HEK293T (cell line): ENCODE measurements around the gene DERA.

Experiments
- ARNT ChIP-seq: fragments of 450-650 bp; IDR thresholded peaks from 2 replicates; pipeline ENCODE4 v1.6.1; 2017; ENCODE audit warnings: mild to moderate bottlenecking
- BHLHE40 ChIP-seq: fragments of 450-650 bp; IDR thresholded peaks from 2 replicates; pipeline ENCODE4 v1.6.1; 2016; ENCODE audit warnings: mild to moderate bottlenecking, moderate library complexity, borderline replicate concordance
- CTBP1 ChIP-seq: fragments of 450-650 bp; IDR thresholded peaks from 2 replicates; pipeline ENCODE4 v1.6.1; 2016; ENCODE audit warnings: borderline replicate concordance
- ELF4 ChIP-seq: fragments of 450-650 bp; IDR thresholded peaks from 2 replicates; pipeline ENCODE4 v1.6.1; 2017; ENCODE audit warnings: antibody characterized with exemption
- FOXA1 ChIP-seq: fragments of 450-650 bp; IDR thresholded peaks from 2 replicates; pipeline ENCODE4 v1.6.1; 2016; ENCODE audit warnings: mild to moderate bottlenecking
- FOXK2 ChIP-seq: fragments of 450-650 bp; IDR thresholded peaks from 2 replicates; pipeline ENCODE4 v1.6.1; 2016; ENCODE audit warnings: mild to moderate bottlenecking
- FOXM1 ChIP-seq: fragments of 450-650 bp; IDR thresholded peaks from 2 replicates; pipeline ENCODE4 v1.6.1; 2017; ENCODE audit warnings: mild to moderate bottlenecking, borderline replicate concordance
- HDGF ChIP-seq: fragments of 450-650 bp; IDR thresholded peaks from 2 replicates; pipeline ENCODE4 v1.6.1; 2017; ENCODE audit warnings: antibody characterized with exemption, borderline replicate concordance
- SP1 ChIP-seq: fragments of 450-650 bp; IDR thresholded peaks from 2 replicates; pipeline ENCODE4 v1.6.1; 2017
- TARDBP ChIP-seq: fragments of 450-650 bp; IDR thresholded peaks from 2 replicates; pipeline ENCODE4 v1.6.1; 2016
- ZNF384 ChIP-seq: fragments of 450-650 bp; IDR thresholded peaks from 2 replicates; pipeline ENCODE4 v1.6.1; 2016
- TF ChIP-seq, protein P1 (sequence below): fragments of 450-650 bp; IDR thresholded peaks from 2 replicates; pipeline ENCODE4 v1.6.1; 2016

DNA sequence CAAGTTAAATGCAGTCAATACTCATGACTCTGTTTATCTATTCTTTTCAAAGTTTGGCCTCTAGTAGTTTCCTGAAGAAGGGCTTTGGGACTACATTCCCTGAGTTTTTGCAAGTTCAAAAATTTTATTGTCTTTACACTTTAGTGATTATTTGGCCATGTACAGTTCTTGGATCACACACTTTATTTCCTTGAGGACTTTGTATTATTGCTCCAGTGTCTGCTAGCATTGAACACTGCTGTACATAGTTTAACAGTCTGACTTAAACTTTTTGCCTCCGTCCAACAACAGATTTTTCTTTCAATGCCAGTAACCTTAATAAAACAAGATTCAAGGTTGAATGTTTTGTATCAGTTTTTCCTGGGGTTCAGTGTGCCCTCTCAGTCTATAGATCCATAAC lies 132.3 kb downstream of the DERA start:
- no peak for TF ChIP-seq ELF4
- TF ChIP-seq, protein P1, sequence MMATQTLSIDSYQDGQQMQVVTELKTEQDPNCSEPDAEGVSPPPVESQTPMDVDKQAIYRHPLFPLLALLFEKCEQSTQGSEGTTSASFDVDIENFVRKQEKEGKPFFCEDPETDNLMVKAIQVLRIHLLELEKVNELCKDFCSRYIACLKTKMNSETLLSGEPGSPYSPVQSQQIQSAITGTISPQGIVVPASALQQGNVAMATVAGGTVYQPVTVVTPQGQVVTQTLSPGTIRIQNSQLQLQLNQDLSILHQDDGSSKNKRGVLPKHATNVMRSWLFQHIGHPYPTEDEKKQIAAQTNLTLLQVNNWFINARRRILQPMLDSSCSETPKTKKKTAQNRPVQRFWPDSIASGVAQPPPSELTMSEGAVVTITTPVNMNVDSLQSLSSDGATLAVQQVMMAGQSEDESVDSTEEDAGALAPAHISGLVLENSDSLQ, result no peak
- TF ChIP-seq FOXK2, result no peak
- no peak for TF ChIP-seq CTBP1
- no peak for TF ChIP-seq TARDBP
- no peak for TF ChIP-seq FOXM1
- TF ChIP-seq FOXA1, result no peak
- no peak for TF ChIP-seq BHLHE40
- no peak for TF ChIP-seq HDGF
- no peak for TF ChIP-seq ARNT
- no peak for TF ChIP-seq SP1
- no peak for TF ChIP-seq ZNF384
